GM10248 (cell line): Measurements from ENCODE around the gene NOP16.

Experiments
- CTCF ChIA-PET: fragments of 300-600 bp; sonication (Branson Sonifier 250); formaldehyde crosslinking; extraction: SDS; loops from one replicate; lab custom pipeline; 2021; ENCODE audit warnings: antibody characterized with exemption; lab: Yijun Ruan, JAX
- POLR2A ChIA-PET: fragments of 350-650 bp; sonication (Branson Sonifier 250); formaldehyde crosslinking; extraction: SDS; loops from one replicate; lab custom pipeline; 2020; ENCODE audit warnings: antibody characterized with exemption; lab: Yijun Ruan, JAX
- DNase-seq: peaks from one replicate; pipeline ENCODE4 v3.0.0; 2012; ENCODE audit errors: extremely low spot score
- CTCF ChIP-seq: IDR thresholded peaks from 2 replicates; pipeline ENCODE4 v1.5.1; 2012; ENCODE audit warnings: mild to moderate bottlenecking, low read depth; ENCODE audit errors: extremely low read depth, missing control alignments, control extremely low read depth

Gene NOP16

DNA sequence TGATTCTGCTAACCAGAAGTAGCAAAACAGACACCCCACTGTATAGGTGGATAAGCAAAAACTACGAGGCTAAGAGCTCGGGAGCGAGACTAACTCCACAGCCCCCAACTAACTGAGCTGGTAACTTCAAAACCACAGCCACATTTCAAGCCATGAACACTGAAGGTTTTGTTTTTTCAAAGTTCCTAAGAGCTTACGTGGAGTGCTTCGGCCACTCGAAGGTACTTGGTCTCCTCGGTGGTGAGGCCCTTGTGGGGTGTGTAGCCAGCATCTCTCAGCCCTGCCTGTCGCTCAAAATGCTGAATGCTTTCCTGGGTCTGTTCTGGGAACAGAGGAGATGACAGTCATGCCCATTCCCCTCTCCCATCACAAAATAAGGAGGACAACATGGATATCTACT lies 38.0 kb downstream of the NOP16 start:
- CTCF ChIA-PET = interaction anchor here (0.9 kb wide), 1 partner anchor 9 kb away, joined by 4 read pairs; no protein-coding TSS in a partner anchor
- DNase-seq = no peak
- POLR2A ChIA-PET = interaction anchor here (3.3 kb wide), 1 partner anchor 12 kb away, joined by 34 read pairs; the partner anchor contains the start of gene KIAA1191
- TF ChIP-seq CTCF = no peak

- no peak for DNase-seq
- CTCF ChIA-PET = interaction anchor here (0.9 kb wide), 1 partner anchor 12 kb away, joined by 5 read pairs; no protein-coding TSS in a partner anchor
- no peak for TF ChIP-seq CTCF
- POLR2A ChIA-PET = no interaction called here
Observed at GRCh38 chr5:176342766-176343458, 45.5 kb downstream of the NOP16 start.

DNA sequence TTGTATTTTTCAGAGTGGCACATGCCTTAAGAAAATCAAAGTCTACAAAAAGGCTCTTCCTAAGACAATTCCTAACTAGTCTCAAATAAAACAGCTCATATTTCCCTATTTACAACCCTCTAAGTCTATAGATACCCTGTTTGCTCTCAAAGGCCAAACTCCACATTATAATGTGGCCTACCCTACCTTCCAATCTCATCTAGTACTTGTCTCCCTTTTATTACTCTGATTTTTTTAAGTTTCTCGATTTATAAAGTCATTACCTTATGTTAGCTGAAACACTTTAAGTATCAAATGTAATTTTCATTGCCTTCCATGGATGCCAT lies 46.3 kb downstream of the NOP16 start:
- ChIA-PET POLR2A (no interaction called here), CTCF (interaction anchor here (1.1 kb wide), 1 partner anchor 9 kb away, joined by 4 read pairs; no protein-coding TSS in a partner anchor)
- no peak for DNase-seq
- no peak for TF ChIP-seq CTCF

GRCh38 chr5:176341325-176342157 lies 46.9 kb downstream of the NOP16 start:
- ChIA-PET POLR2A (no interaction called here), CTCF (interaction anchor here (0.9 to 1.4 kb wide), 4 partner anchors 9 to 20 kb away, joined by 3 to 4 read pairs (median 4); no protein-coding TSS in a partner anchor)
- no peak for TF ChIP-seq CTCF
- DNase-seq = no peak

DNA sequence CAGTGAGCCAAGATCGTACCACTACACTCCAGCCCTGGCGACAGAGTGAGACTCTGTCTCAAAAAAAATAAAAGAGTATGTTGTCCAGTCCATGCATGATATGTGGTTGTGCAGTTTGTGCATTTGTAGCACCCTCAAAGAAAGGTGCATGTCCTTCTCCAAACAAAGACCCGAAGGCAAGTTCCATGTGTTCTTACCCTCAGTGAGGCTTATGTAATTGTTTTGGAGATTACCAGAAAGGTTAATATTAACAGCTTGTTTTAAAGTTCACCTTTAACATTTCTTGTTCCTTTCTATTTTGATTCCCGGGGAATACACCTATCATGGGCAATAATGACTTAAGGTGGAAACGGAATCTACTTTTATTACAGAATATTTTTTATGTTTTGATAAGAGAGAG lies 49.1 kb downstream of the NOP16 start:
- CTCF ChIA-PET = interaction anchor here (1.6 kb wide), 1 partner anchor 15 kb away, joined by 3 read pairs; no protein-coding TSS in a partner anchor
- POLR2A ChIA-PET = no interaction called here
- DNase-seq = no peak
- TF ChIP-seq CTCF = no peak

DNA sequence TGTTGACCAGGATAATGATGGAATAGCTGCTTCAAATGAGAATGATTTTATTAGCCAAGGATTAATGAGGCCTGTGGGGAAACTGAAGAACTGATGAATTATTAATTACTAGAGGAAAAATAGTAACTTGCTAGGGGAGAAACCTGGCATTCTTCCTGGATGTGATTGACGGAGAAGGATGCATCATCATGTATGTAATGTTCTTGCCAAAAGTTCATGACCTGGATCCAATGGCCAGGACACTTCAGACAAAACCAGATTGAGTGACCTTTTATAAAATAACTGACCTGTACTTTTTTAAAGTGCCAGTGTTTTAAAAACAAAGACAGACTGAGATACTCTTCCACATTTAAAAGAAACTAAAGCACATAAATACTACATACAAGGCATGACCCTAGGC lies 50.5 kb downstream of the NOP16 start:
- DNase-seq = no peak
- POLR2A ChIA-PET = no interaction called here
- no peak for TF ChIP-seq CTCF
- CTCF ChIA-PET = no interaction called here
